Brain pericyte (primary cell): ENCODE measurements around the gene NALCN.
"Not testable (repeated sequence)": the region's sequence is repeated elsewhere in the genome, so short reads cannot be mapped to it uniquely, and the experiment has no call there.

Experiments used
- DNase-seq: peaks from one replicate; pipeline ENCODE4 v3.0.0-alpha.2; 2012; ENCODE audit warnings: low read depth, low spot score

Gene NALCN

DNA sequence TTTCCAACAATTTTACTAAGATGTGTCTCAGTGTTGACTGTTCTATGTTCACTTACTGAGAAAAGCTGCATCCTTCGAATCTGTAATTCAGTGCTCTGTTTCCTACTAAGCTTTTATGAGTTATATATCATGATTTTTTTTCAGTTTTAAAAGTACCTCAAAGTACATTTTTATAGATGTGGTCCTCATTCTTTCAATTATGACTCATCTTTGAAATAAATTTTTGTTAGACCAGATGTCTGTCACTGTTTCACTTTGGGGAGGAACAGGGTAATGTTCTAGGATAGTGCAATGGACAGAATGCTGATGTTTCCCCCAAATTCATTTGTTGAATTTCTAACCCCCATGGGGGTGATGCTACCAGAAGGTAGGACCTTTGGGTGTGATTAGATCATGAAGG is 74.8 kb downstream of the NALCN start:
- no peak for DNase-seq

DNA sequence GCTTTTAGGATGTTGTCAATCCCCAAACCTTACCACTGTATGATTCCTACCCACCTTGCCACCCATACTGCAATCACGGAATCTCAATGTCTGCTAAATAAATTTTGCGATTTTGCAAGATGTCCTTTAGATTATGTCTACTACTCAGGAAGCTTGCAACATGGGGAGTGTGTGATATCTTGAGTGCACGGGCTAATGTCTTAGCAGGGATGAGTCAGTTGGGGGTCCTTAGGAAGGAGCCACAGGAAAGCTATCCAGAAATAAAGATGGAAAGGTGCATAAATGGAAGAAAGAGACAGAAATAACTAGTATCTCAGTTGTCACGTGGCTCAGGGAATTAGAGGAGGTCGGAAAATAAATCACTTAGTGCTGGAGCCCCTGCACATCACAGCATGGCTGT is 77.1 kb downstream of the NALCN start:
- no peak for DNase-seq

DNA sequence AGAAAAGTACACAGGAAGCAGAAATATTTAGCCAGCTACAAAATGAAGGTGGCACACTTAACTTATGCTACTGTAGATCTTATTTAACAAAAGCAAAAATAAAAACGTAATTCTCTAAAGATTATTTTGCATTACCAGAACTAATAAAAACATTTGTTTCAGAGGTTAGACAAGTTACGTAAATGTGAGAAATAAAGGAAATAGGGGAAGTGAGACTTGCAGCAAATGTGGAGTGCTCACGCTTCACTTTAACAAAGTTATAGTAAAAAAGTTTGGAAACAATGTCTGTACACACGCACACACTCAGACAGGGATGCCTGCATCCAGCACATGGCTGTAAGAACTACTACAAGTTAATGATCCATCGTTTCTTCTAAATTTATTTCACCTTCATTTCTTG is 83.7 kb downstream of the NALCN start:
- no peak for DNase-seq

DNA sequence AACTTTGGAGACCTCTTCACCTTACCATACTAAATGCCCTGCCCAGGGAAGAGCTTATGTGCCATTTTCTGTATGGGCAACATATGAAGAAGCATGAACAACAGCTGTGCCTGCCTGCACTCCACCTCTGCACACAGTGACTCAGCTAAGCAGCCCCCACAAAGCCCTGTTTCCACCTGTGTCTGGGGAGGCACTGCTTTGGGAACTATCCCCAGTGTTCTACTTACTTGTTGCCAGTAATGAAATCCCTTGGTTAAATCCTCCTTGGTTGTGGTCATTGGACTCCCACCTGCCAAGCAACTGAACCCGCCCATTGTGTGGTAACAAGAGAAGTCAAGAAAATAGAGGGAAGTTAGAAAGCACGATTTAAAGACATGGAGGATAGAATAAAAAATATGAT is 84.6 kb downstream of the NALCN start:
- no peak for DNase-seq

DNA sequence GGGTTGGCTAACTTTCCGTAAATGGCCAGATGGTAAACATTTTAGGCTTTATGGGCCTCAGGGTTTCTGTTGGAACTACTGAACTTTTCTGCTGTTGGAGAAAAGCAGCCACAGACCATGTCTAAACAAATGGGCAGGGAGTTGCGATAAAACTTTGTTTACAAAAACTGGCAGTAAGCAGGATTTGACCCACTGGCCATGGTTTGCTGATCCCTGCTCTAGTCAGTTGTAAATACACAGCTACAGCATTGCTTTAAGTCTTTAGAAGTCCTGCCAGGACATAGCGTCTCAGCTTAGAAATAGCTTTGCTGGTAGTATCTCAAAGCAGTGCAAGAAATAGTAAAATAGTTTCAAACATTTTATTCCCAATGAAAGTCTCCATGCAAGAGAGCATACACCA is 88.4 kb downstream of the NALCN start:
- DNase-seq = no peak

DNA sequence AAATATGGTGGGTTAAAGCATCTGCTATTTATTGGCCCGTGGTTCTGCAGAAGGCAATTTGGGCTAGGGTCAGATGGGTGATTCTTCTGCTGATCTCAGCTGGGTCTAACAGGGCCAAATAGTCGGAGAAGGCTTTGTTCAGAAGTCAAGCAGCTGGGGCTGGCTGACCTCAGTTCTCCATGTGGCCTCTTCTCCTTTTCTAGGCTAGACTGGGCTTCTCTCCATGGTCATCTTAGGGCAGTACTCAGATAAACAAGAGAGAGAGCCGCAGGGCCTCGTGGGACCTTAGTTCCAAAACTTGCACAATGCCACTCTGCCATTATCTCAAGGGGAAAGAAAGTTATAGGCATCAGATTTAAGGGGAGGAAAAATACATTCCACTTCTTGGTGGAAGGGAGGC is 89.6 kb downstream of the NALCN start:
- DNase-seq = no peak

DNA sequence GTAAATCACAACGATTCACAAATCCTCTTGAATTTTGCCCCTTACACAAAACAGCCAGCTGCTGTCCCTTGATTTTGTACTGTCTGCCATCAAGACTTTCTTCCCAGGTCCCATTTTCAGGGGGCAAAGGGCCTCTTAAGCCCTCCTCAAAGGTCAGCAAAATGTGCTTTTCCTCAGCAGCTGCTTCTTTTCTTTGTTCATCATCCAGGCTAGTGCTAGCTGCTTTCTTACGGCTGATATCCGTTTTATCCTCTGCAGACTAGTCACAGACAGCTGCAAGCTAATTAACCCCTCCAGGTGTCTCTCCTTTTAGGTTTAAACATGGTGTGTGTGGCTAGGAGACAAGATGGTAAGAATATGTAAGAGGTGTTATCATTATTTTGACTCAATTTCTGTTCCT is 90.9 kb downstream of the NALCN start:
- no peak for DNase-seq

DNA sequence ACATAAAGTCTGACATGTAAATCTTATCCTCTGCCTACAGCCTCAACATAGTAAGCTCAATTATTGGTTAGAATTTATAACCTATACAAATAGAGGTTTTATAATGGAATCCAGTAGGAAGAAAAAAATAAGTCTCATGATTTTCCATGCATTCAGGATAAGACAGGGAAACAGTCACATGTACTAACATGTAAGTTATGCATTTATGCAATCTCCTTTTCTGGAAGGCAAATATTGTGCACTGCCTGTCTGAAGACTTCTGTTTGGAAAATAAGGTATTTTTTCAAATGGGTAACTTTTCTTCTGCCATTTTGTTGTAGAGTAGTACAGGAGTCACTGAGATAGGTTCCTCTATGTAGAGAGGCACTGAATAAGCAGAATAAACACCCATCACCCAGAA is 92.7 kb downstream of the NALCN start:
- no peak for DNase-seq

DNA sequence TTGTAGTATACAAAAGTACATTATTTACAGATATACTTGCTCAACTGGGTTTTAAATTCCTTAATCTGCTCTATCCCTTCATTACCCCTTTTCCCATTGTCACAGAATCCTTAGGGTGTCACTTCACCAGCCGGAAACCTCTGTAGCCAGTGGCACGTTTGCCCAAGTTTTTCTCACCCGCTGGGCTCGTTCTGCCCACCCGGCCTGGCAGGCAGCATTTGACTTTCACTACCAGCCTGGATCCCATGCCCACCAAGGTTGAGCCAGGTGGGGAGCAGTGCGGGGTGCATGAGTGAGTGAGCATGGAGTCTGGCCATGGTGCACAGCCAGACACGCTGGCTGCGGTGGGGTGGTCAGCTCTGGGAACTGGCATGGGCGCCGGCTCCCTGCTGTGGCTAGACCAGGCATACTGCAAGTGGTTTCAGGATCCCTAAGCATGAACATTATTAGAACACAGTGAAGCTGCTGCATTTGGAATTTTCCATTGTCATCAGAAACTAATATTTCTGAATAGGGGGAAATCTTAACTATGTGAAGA is 98.3 kb downstream of the NALCN start:
- DNase-seq = no peak

DNA sequence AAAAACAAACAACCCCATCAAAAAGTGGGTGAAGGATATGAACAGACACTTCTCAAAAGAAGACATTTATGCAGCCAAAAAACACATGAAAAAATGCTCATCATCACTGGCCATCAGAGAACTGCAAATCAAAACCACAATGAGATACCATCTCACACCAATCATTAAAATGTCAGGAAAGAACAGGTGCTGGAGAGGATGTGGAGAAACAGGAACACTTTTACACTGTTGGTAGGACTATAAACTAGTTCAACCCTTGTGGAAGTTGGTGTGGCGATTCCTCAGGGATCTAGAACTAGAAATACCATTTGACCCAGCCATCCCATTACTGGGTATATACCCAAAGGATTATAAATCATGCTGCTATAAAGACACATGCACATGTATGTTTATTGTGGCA is 102.8 kb downstream of the NALCN start:
- DNase-seq = not testable (repeated sequence)

DNA sequence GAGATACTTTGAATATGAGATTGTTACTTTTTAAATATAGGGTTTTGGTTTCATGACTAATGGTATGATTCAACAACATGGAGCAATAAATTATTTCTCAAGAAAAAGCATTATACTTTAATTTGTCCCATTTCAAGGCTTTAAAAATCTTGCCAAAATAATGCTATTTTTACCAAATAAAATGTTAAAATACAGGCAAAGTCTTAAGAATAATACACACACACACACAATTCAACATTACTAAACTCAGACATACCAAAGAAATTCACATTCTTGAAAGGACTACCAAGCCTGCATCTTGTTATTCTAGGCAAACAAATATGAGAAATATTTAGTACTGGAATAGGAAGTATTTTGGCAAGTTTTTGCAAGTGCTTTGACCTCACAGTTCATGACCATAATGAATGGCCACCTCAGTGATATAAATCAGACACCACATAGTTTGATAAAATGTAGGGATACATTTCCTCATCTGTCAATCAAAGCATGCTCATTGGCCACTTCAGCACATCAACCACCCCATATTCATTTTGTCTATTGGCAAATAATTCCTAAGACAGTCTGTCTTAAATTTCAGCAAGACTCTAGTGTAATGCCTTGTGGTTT is 107.2 kb downstream of the NALCN start:
- DNase-seq = no peak

DNA sequence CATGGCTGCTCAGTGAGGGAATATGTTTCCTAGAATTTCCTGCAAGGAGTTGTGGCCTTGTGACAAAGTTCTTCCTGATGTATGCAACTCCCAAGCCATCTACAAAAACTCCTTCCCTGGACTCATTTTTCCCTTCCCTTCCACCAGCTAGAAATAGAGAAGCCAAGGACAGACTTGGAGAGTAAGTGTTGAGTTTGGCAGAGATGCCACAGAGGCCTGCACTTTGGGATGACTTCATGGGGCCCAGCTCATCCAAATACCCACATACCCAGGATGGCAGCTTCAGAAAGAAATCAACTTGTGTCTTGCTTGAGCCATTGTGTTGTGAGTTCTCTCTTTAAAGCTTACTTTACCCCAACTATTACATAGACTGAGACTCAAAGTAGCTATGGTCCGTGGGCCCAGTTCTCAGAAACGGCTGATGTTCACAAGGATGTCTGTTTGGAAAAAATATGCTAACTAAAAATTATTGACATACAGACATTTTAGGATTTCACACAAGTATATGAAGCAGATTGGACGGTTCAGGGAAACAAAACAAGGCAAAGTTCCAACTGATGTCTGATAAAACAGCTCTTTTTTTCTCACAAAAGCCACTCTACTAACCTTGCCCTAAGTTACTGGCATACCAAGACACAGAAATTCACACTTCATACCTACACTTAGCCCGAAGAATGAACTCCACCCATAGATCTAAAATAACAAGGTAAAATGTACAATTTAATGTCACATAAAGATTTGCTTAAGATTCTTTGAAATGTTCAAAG is 107.9 kb downstream of the NALCN start:
- no peak for DNase-seq

DNA sequence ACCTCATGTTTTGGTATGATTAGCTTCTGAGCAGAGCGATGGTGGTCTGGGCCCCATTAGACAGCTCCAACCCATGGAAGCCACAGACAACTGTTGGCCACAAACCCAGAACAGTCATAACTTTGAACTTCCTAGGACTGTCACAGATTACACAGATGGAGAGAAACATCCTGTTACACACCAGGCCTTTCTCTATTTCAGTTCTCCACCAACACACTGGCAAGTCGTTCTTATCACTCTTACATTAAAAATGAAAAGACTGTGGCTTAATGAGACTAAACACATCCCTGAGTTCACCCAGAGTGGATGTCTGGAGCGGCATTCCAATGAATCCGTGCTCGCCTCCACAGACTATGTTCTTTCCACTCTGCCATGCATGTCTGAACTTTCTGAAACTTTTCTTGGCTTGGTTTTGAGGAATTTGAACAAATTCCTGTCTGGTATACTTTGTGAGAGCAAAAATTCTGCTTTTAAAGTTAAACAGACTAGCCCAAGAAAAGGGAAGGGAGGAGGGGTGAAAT is 109.1 kb downstream of the NALCN start:
- no peak for DNase-seq

DNA sequence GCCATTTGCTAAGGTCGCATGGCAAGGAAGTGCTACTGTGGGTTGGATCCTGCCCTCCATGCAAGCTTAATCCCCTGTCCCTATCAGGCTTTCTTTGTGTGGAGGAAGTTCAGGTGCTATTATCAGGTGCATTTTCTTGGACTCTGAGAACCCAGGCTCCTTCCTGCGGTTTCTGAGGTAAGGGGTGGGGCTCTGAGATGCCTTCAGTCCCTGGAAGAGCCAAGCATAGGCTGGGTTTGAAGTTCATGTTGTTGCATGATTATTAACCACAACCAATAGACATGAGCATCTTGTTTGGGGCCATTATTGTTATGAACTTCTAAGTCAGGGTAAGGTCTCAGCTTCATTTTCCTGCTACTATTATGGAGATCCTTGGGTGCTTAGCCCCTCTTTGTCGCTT is 109.5 kb downstream of the NALCN start:
- DNase-seq = no peak

DNA sequence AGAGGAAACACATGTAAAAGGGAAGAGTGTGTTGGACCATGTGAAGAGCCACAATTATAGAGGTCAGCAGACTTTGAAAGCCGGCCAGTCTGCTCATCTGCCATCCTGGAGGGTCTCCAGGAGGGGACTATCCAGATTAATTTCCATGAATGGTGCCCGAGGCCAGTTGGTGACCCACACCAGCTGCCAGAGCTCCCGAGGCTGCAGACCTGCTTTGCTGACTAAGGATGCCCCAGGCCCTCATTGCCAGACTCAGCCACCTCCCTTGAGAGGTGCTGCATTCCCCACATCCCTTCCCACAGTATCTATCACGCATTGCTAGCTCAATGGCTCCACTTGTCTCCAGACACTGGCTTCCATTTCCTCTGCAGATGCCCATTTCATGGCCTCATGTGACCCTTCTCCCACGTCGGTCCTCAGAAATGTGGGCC is 110.3 kb downstream of the NALCN start:
- DNase-seq = no peak

DNA sequence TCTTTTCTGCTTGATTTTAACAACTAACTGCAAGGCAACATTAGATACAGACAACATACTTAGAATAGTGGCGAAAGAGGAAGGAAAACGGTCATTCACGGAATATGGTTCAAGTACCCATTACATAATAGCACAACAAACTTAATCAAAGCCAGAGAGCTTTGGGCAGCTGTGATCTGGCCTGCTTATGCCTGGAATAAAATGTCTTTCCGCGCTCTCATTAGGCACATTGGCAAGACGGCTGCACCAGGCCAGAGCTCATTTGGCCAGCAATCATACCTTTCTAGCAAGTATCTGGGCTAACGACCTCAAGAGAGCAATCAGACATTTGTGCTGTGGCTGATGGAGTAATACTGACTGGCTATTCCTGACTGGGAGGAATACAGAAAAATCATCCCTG is 112.8 kb downstream of the NALCN start:
- DNase-seq = no peak

DNA sequence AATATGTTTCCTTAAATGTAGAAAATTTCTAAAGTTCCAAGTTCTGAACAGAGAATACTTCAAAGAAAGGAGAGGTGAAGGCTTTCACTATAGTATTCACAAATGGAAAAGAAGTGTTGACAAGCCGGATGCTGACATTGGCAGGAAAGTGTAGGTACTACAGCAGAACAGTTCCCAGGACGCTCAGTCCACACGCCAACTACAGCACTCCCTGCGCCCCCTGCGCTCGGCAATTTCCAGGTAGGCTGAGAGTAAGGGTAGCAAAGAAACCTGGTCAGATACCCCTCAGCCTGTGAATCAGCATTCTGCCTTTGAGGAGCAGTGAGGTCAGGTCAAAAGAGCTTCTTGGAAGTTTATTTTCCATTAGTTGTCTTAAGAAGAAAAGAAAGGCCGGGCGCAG is 115.3 kb downstream of the NALCN start:
- no peak for DNase-seq

DNA sequence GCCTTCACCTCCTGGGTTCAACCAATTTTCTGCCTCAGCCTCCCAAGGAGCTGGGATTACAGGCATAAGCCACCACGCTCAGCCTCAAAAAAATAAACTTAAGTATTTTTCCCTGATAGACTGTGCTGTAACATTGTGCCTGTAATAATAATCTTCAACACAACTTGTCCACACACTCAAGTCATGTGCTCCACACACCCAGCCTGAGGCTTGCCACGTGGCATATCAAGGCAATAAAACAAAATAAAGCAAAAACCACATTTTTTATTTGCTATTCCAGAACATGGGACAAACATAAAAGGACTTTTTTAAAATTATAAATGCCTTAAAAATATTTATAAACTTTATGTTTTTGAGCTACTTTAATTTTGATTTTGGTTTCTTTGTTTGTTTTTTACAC is 115.8 kb downstream of the NALCN start:
- DNase-seq = no peak

DNA sequence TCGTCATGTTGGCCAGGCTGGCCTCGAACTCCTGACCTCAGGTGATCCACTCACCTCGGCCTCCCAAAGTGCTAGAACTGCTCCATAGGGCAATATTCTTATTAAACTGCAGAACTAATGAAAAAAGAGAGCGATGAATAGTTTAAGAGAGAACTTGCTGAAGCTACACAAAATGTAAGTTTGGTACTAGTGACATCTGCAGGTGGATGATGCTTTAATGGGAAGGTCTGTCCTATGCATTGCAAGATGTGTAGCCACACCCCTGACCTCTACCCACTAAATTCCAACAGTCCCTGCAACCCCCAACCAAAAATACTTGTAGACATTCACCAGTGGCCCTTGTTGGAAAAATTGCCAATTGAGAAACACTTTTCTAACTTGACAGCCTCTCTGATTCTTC is 117.8 kb downstream of the NALCN start:
- DNase-seq = no peak

DNA sequence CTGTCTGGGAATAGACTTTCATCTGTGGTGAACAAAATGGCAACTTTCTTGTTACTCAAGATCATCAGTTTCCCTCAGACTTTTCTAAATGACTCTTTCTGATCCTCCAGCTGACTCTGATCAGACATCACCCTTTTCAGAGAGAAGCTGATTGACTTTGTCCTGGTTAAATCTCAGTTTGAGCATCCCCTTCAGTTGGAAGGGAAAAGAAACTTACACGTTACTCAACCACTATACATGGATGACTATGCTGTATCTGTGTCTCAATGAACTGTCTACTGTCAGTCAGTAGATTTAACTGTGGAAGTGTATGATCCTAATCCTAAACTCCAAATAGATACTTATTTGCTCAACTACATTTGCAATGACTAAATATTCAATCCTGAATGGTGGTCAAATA is 118.5 kb downstream of the NALCN start:
- DNase-seq = no peak

DNA sequence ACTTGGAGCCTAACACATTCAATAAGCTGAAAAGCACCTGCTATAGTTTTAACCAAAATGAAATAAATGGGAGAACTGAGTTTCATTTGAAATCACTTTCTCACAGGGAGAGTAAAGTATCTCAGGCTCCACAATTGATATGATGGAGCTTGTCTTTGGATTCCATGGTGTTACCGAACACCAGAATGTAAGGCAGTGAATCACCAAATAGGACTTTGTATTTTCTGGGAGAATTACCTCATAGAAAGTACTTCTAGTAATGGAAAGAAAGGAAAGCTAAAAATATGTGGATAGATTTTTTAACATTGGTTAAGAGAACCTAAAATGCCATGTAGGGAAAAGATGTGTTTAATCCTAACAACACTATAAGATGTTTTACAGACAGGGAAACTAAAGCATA is 123.6 kb downstream of the NALCN start:
- no peak for DNase-seq

DNA sequence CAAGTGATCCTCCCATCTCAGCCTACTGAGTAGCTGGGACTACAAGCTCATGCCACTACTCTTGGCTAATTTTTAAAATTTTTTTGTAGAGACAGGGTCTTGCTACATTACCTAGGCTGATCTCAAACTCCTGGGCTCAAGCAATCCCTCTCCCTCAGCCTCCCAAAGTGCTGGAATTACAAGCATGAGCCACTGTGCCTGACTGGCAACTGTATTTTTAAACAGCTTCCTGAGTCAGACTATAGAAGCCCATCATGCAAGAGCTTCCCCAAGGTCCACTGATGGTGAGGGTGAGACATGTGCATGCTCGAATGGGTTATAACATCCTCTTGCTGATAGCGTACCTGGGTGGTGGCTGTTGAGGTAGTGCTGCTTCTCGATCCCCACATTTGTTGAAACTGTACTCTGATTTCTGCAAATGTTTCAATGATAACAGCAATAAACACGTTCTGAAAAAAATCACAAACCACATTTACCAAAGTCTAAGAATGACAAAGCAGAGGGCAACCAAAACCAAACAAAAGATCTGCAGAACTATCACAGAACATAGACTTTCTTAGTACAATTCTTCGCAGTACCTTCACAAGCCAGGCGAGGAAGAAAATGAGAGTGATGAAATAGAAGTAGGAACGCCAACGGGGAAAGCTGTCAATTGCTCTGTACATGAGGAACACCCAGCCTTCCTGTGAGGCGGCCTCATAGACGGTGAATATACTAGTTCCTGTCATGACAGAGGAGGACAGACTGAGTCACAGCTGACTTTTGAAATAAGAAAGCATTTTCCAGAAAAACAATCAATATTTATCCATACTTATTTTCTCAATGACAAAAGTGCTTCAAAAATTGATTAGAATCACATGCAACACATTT is 124.4 kb downstream of the NALCN start:
- no peak for DNase-seq
